Fibroblast of skin of right biceps (primary cell): ENCODE data around the gene TBC1D2.
A peak's percentile ranks its signal among the peaks of the same experiment; 100 is the strongest.

ENCODE experiments used
- DNase-seq: peaks from one replicate; pipeline ENCODE4 v3.0.0-alpha.2; 2013

TBC1D2 gene

DNA sequence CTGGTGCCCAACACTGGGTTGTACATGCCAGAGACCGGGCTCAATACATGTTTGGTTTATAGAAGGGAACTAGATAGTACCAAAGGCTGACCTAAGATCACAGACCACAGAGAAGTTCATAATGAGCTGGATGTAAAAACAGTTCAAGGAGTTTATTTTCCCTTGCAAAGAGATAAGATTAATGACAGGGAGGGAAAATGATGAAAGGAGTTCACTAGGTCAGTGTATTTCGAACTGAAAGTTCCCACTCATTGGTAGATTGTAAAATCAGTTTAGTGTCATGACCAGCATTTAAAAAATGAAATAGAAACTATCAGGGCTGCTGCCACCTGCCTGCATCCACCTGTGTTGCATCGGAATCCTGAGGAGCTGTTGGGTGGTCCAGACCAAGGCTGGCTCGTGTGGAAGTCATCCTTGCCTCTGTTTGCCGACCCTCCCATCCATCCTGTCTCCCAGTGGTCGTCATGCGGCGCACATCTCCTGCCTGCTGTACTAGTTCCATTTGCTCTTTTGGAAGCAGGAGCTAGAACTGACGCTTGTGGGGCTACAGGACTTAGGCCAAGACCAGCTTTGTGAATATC lies 21.1 kb downstream of the TBC1D2 start:
- DNase-seq = no peak

DNA sequence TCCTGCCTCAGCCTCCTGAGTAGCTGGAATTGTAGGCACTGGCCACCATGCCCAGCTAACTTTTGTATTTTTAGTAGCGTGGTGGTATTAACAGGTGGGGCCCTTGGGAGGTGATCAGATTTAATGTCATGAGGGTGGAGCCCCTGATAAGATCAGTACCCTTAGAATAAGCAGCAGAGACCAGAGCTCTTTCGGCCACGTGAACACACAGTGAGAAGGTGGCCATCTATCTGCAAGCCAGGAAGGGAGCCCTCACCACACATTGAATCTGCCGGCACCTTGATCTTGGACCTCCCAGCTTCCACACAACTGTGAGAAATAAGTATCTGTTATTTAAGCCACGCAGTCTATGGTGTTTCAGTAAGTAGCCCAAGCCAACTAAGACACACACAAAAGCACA lies 22.5 kb downstream of the TBC1D2 start:
- DNase-seq = no peak

- peak; percentile 83 for DNase-seq
Observed at GRCh38 chr9:98231770-98232478, 23.5 kb downstream of the TBC1D2 start.

- DNase-seq = no peak
Observed at GRCh38 chr9:98230789-98231188, 24.7 kb downstream of the TBC1D2 start.

DNA sequence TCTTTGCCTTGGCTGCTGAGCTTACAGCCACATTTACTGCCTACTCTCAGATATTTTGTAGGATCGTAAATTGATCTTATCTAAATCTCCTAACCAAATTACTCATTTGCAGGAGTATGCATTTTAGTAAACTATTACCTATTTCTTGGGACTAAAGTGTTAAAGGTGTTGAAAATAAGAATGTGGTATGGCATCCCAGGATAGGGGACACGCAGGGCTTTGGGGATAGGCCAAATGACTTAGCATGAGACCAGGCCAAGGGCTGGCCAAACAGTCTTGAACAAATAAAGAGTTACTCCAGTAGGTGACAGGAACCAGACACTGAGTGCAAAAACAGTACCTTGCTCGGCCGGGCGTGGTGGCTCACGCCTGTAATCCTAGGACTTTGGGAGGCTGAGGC lies 25.1 kb downstream of the TBC1D2 start:
- no peak for DNase-seq

DNA sequence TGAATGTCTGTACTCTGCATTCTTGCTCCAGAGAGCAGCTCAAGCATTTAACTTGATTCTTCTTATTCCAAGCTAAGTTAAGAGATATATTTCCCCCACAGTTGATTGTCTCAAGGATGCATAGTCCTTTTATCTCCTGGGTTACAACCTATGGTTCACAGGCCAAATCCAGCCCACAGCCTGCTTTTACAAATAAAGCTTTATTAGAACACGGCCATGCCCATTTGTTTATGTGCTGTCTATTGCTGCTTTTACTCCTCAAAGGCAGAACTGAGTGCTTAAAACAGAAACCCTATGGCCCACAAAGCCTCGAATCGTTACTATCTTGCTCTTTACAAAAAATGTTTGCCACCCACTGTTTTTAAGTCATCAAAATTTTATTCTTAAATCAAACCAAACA lies 25.8 kb downstream of the TBC1D2 start:
- DNase-seq = no peak

GRCh38 chr9:98229090-98229395 lies 26.4 kb downstream of the TBC1D2 start:
- no peak for DNase-seq

DNA sequence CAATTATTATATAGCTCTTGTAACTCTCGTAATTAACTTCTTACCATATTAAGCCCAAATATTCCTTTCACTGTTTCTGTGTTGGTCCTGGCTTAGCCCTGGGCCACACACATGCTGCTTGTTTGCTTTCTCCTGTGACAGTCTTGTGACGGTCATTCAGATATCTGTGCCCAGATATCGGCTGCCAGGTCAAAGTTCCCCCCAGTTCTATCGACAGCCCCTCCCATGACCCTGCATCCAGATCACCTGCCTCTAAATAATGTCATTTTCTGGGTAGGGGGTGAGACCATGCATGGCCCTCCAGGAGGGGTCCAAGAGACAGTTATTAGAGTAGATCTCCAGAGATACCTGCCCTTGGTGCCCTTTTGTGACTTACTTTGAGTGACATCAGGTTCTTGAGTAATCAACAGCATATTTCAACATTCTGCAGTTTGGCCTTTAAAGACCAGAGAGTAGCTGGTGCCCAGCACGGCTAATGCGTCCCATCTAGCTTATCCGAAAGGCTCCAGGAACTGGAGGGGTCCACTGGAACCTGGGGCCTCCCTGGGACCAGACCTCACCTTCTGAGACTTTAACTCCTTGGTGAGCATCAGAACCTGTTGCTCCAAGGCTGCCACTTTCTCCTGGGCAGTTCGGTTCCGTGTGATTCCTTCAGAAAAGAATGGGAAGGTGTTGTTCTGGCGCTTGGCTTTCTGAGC lies 26.9 kb downstream of the TBC1D2 start:
- DNase-seq = no peak

GRCh38 chr9:98227883-98228282 lies 27.6 kb downstream of the TBC1D2 start:
- DNase-seq = no peak

DNA sequence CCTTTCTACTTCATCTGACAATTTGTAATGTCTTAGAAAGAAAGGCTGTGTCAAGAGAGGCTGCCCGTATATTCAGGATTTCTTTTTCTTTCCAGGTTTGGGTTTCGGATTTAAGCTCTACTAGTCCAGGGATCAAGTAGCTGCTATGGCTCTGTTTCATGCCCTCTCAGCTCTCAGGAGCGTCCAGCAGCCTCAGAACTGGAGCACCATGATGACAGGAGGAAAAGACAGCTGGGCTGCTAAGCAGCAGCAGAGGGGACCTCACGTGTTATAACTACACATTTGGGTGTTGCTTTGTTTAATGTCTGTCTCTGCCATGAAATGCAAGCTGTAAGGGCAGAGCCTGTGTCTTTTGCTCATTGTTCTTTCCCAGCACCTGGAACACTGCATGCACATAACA lies 28.5 kb downstream of the TBC1D2 start:
- no peak for DNase-seq

DNA sequence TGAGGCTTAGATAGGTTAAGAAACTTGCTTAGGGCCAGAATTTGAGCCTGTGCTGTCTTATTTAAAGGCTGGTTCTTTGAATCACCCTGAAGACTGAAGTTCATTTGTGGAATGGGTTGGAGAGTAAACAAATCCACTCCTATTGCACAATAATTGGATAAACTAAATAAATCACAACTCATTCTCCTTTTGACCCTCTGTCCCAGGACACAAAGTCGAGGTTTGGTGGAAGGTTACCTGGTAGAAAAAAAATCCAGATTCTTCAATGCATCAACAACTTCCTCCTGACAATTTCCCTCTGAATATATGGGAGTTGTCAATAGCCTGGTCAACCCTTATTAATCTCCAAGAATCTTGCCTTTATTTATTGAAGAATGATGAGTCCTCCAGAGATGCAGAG lies 28.9 kb downstream of the TBC1D2 start:
- DNase-seq = no peak

DNA sequence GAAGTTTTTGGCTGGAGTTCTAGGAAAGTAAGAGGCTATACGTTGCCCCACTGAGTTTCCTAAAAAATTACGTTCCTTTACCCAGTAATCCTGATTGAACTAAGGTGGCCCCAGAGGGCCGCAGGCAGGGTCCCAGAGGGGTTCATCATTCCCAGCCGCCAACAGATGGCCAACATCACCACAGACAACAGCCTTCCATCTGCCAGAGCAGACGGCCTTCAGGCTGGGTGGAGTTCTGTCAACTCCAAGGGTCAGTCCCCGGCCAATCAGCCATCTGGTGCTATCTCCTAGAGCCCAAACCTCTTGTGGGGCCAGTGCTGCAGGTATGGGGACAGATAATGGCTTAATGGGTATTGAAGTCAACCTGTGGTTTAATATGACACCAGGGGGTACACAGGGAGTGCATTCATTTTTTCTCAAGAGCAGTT lies 30.4 kb downstream of the TBC1D2 start:
- DNase-seq = no peak

GRCh38 chr9:98222885-98223691 lies 32.4 kb downstream of the TBC1D2 start:
- DNase-seq = peak; percentile 100

- no peak for DNase-seq
Observed at GRCh38 chr9:98220911-98221310, 34.5 kb downstream of the TBC1D2 start.

DNA sequence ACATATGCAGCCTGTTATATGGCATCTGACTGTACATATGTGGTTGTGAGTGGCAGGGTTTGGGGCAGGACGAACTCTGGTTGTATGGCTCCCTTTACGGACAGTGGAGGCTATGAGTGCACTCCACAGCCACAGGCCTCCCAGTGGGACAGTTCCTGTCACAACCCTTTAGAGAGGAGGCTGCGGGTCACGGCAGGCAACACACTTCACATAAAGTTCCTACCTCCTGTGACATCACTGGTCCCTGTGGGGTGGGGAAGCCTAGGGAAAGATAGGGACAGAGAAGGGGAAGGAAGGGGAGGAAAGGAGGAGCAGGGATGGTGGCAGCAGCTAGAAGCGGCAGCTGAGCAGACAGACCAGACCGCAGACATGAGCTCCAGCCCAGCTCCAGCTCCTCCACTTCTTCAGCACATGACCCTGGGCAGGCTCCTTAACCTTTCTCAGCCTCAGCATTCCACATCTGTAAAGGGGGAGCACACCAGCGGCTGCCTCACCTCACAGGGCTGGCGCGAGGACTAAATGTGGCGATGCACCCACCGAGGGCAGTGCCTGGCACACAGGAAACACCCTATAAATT lies 35.6 kb downstream of the TBC1D2 start:
- no peak for DNase-seq

DNA sequence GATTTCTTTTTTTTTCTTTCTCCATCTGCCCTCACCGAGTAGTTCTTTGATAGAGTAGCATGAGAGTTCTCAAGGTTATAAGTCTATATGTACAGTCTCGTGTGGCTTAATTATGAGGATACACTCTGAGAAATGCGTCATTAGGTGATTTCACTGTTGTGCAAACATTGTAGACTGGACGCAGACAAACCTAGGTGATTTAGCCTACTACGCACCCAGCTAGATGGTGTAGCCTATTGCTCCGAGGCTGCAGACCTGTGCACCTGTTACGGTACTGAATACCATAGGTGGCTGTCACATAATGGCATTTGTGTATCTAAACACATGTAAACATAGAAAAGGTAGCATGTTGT lies 36.1 kb downstream of the TBC1D2 start:
- no peak for DNase-seq

DNA sequence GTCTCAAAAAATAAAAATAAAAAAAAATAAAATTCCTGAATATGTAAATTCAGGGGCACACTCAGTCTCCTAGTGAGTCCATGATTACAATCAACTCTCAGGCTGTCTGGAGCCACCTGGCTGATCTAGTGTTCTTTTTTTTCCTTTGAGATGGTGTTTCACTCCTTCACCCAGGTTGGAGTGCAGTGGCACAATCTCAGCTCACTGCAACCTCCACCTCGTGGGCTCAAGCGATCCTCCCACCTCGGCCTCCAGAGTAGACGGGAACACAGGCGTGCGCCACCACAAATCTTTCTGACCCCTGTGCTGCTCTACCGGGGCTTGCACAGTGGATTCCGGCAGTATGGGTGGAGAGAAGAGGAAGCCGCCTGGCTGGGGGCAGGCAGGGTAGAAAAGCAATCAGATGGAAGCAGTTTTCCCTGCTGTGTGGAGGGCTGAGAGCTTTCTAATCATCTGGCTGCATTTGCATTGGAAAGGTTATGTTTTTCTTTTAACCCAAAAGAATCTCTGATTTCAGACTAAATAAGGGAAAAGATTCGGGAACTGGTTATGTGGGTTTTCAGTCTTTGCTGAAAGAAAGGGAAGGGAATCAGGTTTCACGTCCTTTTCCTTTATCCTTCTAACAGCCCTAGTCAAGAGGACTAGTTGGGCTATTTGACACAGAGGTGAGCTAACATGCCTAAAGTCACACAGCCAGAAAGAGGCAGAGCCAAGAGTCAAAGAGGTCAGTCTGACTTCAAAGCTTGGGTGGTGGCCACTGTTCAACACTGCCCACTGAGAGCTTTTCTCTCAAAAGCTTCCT lies 36.7 kb downstream of the TBC1D2 start:
- DNase-seq = peak; percentile 30

DNA sequence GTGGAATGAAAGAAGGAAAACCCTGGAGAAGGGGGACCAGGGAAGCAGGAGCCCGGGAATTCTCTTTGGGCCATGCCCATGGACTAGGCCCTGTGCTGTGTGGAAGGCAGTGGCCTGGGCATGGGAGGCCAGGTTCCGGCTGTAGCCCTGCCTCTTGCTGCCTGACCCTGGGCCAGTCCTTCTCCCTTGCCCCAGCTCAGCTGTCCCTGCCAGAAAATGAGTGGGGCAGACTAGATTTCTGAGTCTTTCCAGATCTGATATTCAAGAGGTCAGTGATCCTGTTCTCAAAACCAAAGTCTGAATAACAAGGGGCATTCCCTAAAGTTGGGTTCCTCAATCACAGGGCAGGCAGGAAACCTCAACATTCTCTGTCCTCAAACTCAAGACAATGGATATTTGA lies 38.2 kb downstream of the TBC1D2 start:
- no peak for DNase-seq

DNA sequence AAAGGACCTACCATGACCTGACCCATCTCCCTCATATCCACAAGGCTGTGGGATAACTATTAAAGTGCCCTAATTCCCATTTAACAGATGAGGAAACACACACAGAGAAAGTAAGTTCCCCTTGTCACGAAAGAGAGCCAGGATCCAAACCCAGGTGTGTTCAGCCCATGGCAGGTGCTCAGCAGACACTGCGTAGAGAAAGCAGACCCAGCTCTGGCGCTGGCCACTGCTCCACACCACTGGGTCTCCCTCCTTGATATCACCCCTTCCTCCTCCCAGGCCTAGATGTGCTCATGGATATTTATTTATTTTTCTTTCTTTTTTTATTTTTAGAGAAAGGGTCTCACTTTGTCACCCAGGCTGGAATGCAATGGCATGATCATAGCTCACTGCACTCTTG lies 39.1 kb downstream of the TBC1D2 start:
- DNase-seq = no peak

- DNase-seq = no peak
Observed at GRCh38 chr9:98215821-98216220, 39.6 kb downstream of the TBC1D2 start.

DNA sequence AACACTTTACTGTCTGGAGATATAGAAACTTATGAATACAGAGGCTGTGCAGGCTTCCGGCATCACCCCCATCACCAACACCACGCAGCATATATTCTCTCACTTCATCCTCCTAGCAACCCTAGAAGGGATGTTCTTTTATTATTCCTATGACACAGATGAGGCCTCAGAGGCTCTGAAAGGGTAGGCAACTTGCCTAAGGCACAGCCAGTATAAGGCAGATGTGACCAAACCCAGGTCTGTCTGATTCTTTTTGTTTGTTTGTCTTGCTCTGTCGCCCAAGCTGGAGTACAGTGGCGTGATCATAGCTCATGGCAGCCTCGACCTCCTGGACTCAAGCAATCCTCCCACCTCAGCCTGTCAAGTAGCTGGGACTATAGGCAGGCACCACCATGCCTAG lies 40.2 kb downstream of the TBC1D2 start:
- no peak for DNase-seq

GRCh38 chr9:98214811-98215210 lies 40.6 kb downstream of the TBC1D2 start:
- no peak for DNase-seq

DNA sequence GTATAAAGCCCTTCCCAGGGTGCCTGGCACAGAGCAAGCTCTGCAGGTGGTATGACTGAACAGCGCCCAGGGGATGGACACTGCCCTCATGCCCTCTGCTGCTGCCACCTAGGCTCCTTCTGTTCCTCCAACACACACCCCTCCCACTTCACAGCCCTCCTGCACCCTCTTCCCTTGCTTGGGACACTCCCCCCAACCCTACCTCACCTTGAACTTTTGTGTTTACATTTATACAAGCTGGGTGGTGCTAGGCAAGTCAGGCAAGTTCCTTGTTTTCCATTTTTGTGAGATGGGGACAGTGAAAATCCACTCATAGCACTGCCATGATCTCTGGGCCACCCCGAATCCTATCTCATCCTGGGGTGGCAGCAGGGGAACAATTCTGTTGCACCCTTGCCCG lies 44.2 kb downstream of the TBC1D2 start:
- DNase-seq = no peak
